T-cell (primary cell): Measurements from ENCODE around the gene TMEFF1. TPM values are rescaled to one million over a fixed set of nuclear protein-coding genes. Genes with fewer than 3 reads are reported as not detected.

Experiments
- ATAC-seq, 4 experiments: fragments of 200-7000 bp in 3 of 4; fragments of 150-1000 bp in 1 of 4; cut with Tn5 transposase; replicated peaks in 1 of 4; 1 replicate in 3 of 4; 2 replicates in 1 of 4; pipeline ENCODE4 v1.10.0; 2021; ENCODE audit warnings: moderate library complexity in 3 of 4, mild to moderate bottlenecking in 2 of 4, moderate number of reproducible peaks in 1 of 4
- CTCF ChIA-PET, 2 donors: fragments of 300-600 bp; sonication (Branson Sonifier 250); formaldehyde crosslinking; loops; one replicate each; lab custom pipeline; 2022; ENCODE audit warnings: antibody characterized with exemption in 2 of 2; lab: Charles Lee
- POLR2A ChIA-PET, 2 donors: fragments of 300-600 bp; sonication (Branson Sonifier 250); formaldehyde crosslinking; loops; one replicate each; lab custom pipeline; 2022; ENCODE audit warnings: antibody characterized with exemption in 2 of 2; lab: Charles Lee
- DNase-seq, 35 experiments: peaks; one replicate each; pipeline versions ENCODE4 v3.0.0 to v3.0.0-alpha.2; 2013 to 2023
- H3K27ac ChIP-seq: one replicate; pipeline ENCODE4 v1.5.1; 2013; ENCODE audit warnings: low read length
- H3K27me3 ChIP-seq, 2 experiments: replicated peaks in 1 of 2; 1 replicate in 1 of 2; 2 replicates in 1 of 2; pipeline versions ENCODE4 v1.6.1 to v1.7.0; 2013; ENCODE audit warnings: low read length in 1 of 2, mixed read lengths in 1 of 2; ENCODE audit not compliant: control insufficient read depth in 2 of 2, insufficient read depth in 2 of 2; ENCODE audit errors: extremely low read depth in 1 of 2
- H3K36me3 ChIP-seq, 2 donors: 1 replicate in 1 of 2; 2 replicates in 1 of 2; pipeline versions ENCODE4 v1.6.1 to v1.7.0; 2013; ENCODE audit warnings: low read length in 1 of 2; ENCODE audit not compliant: control insufficient read depth in 2 of 2, insufficient read depth in 1 of 2; ENCODE audit errors: extremely low read depth in 1 of 2
- H3K4me1 ChIP-seq, 2 experiments: 1 replicate in 1 of 2; 2 replicates in 1 of 2; pipeline versions ENCODE4 v1.6.1 to v1.7.0; 2013; ENCODE audit warnings: low read length in 2 of 2, mixed read lengths in 1 of 2; ENCODE audit not compliant: insufficient read depth in 2 of 2, control insufficient read depth in 1 of 2; ENCODE audit errors: extremely low read depth in 1 of 2
- H3K4me3 ChIP-seq, 2 donors: 1 replicate in 1 of 2; 2 replicates in 1 of 2; pipeline versions ENCODE4 v1.5.1 to v1.7.0; 2013; ENCODE audit warnings: mild to moderate bottlenecking in 2 of 2, low read length in 1 of 2, moderate library complexity in 1 of 2; ENCODE audit not compliant: control insufficient read depth in 1 of 2; ENCODE audit errors: extremely low read depth in 1 of 2
- H3K9me3 ChIP-seq: 2 replicates; pipeline ENCODE4 v1.7.0; 2013
- H3K27ac Mint-ChIP-seq, 2 donors: one replicate each; pipeline ENCODE4 v1.8.0; 2020 to 2021; ENCODE audit warnings: mild to moderate bottlenecking in 2 of 2, mixed read lengths in 2 of 2
- H3K27me3 Mint-ChIP-seq, 2 donors: one replicate each; pipeline ENCODE4 v1.8.0; 2021 to 2022; ENCODE audit warnings: mixed read lengths in 2 of 2
- H3K36me3 Mint-ChIP-seq: one replicate; pipeline ENCODE4 v1.8.0; 2021; ENCODE audit warnings: mixed read lengths
- H3K4me1 Mint-ChIP-seq, 3 donors: one replicate each; pipeline ENCODE4 v1.8.0; 2020 to 2022; ENCODE audit warnings: mixed read lengths in 3 of 3, mild to moderate bottlenecking in 1 of 3
- H3K4me3 Mint-ChIP-seq, 3 donors: one replicate each; pipeline ENCODE4 v1.8.0; 2020 to 2022; ENCODE audit warnings: mild to moderate bottlenecking in 3 of 3, mixed read lengths in 3 of 3, moderate library complexity in 3 of 3
- H3K9me3 Mint-ChIP-seq, 3 donors: one replicate each; pipeline ENCODE4 v1.8.0; 2020 to 2022; ENCODE audit warnings: mixed read lengths in 3 of 3
- WGBS: methylation state at CpG from one replicate; pipeline ENCODE4 v1.1.5; 2013; ENCODE audit warnings: missing lambda C conversion rate; ENCODE audit not compliant: insufficient coverage; 5-methylcytosine and 5-hydroxymethylcytosine counted together
- total RNA-seq, 35 experiments: library from RNA in 6 of 35; stranded (reverse) in 6 of 35; fragments of 120-200 nt in 1 of 35; gene quantifications; one replicate each; pipeline versions ENCODE4 v1.2.1 to v1.2.4 and lab custom pipeline; 2013 to 2026

Gene TMEFF1
- total RNA-seq, 5 donors from 2014 or later (not counting 1 experiment from before 2014, with no cell fraction given), result 0.22 to 0.26 TPM; not detected in 3

- peaks cover 0 to 5% (median 4%) of the 10 kb centered on the region in 3 donors for H3K4me1 Mint-ChIP-seq
- no peak overlapping the region for H3K27ac Mint-ChIP-seq
- Histone ChIP-seq H3K4me1 (peaks cover 0 to 3% of the 10 kb centered on the region in 2 experiments), H3K27me3 (no peaks in the 10 kb centered on the region), H3K36me3 (peaks cover 5 to 12% of the 10 kb centered on the region in 2 donors), H3K27ac (no peak overlapping the region), H3K9me3 (no peaks in the 10 kb centered on the region), H3K4me3 (no peak overlapping the region)
- DNase-seq, result no peak
- ChIA-PET CTCF (interaction anchor here in 1 of 2 donors (0.5 kb wide), 1 partner anchor 58 kb away, joined by 5 read pairs; no protein-coding TSS in a partner anchor), POLR2A (no interaction called here)
- peaks cover 0 to 2% (median 0%) of the 10 kb centered on the region in 3 donors for H3K9me3 Mint-ChIP-seq
- no peak for ATAC-seq
- H3K27me3 Mint-ChIP-seq, result no peaks in the 10 kb centered on the region
- peaks cover 44% of the 10 kb centered on the region for H3K36me3 Mint-ChIP-seq
- no peak overlapping the region for H3K4me3 Mint-ChIP-seq
Observed at GRCh38 chr9:100455470-100455869, 17.5 kb upstream of the TMEFF1 start.

- peaks cover 25% of the 10 kb centered on the region for H3K36me3 Mint-ChIP-seq
- ChIA-PET CTCF (no interaction called here), POLR2A (no interaction called here)
- Histone ChIP-seq H3K27me3 (no peaks in the 10 kb centered on the region), H3K4me1 (peaks cover 0 to 3% of the 10 kb centered on the region in 2 experiments), H3K9me3 (no peaks in the 10 kb centered on the region), H3K36me3 (peaks cover 0 to 4% of the 10 kb centered on the region in 2 donors), H3K27ac (no peak overlapping the region), H3K4me3 (no peak overlapping the region)
- WGBS, result no CpG with 5 or more reads among the region's 1 CpG
- peaks cover 0 to 5% (median 4%) of the 10 kb centered on the region in 3 donors for H3K4me1 Mint-ChIP-seq
- no peak for DNase-seq
- no peak overlapping the region for H3K4me3 Mint-ChIP-seq
- H3K27me3 Mint-ChIP-seq, result no peaks in the 10 kb centered on the region
- no peak overlapping the region for H3K27ac Mint-ChIP-seq
- no peak for ATAC-seq
- H3K9me3 Mint-ChIP-seq, result no peaks in the 10 kb centered on the region
Observed at GRCh38 chr9:100457517-100457916, 15.4 kb upstream of the TMEFF1 start.

- no peak overlapping the region for H3K27ac Mint-ChIP-seq
- H3K27me3 Mint-ChIP-seq, result peaks cover under 1 to 7% of the 10 kb centered on the region in 2 donors
- POLR2A ChIA-PET, result no interaction called here
Observed at GRCh38 chr9:100459963-100460362, 13.0 kb upstream of the TMEFF1 start.

GRCh38 chr9:100465274-100465673 is 7.7 kb upstream of the TMEFF1 start:
- peaks cover 0 to under 1% (median under 1%) of the 10 kb centered on the region in 3 donors for H3K4me1 Mint-ChIP-seq
- no peaks in the 10 kb centered on the region for H3K9me3 Mint-ChIP-seq
- Histone ChIP-seq H3K36me3 (no peaks in the 10 kb centered on the region), H3K9me3 (no peaks in the 10 kb centered on the region), H3K4me3 (no peak overlapping the region), H3K27ac (no peak overlapping the region), H3K27me3 (no peaks in the 10 kb centered on the region), H3K4me1 (peaks cover 0 to 1% of the 10 kb centered on the region in 2 experiments)
- no peak overlapping the region for H3K4me3 Mint-ChIP-seq
- H3K27me3 Mint-ChIP-seq, result peaks cover 8 to 10% of the 10 kb centered on the region in 2 donors
- WGBS, result no CpG with 5 or more reads among the region's 2 CpGs
- H3K36me3 Mint-ChIP-seq, result no peaks in the 10 kb centered on the region
- ATAC-seq (no peak), DNase-seq (no peak)
- ChIA-PET CTCF (no interaction called here), POLR2A (no interaction called here)
- H3K27ac Mint-ChIP-seq, result no peak overlapping the region

More at GRCh38 chr9:100459963-100460362, 13.0 kb upstream of the TMEFF1 start:
- H3K36me3 ChIP-seq, result no peaks in the 10 kb centered on the region
- DNase-seq, result no peak
- peaks cover 0 to 5% (median 4%) of the 10 kb centered on the region in 3 donors for H3K4me1 Mint-ChIP-seq
- CTCF ChIA-PET, result interaction anchor here (0.6 to 1.1 kb wide), 2 partner anchors 8 to 182 kb away, joined by 3 to 4 read pairs; no protein-coding TSS in a partner anchor
- H3K4me3 Mint-ChIP-seq, result no peak overlapping the region
- ATAC-seq, result no peak
- no peaks in the 10 kb centered on the region for H3K9me3 ChIP-seq
- no peaks in the 10 kb centered on the region for H3K27me3 ChIP-seq
- 88% methylated on average over 1 of the region's 2 CpGs for WGBS
- no peaks in the 10 kb centered on the region for H3K9me3 Mint-ChIP-seq
- peaks cover 11% of the 10 kb centered on the region for H3K36me3 Mint-ChIP-seq
- peaks cover 0 to 3% of the 10 kb centered on the region in 2 experiments for H3K4me1 ChIP-seq
- no peak overlapping the region for H3K4me3 ChIP-seq
- H3K27ac ChIP-seq, result no peak overlapping the region

- Histone ChIP-seq H3K4me3 (no peak overlapping the region), H3K9me3 (no peaks in the 10 kb centered on the region), H3K36me3 (no peaks in the 10 kb centered on the region), H3K4me1 (no peaks in the 10 kb centered on the region), H3K27me3 (no peaks in the 10 kb centered on the region), H3K27ac (no peak overlapping the region)
- ChIA-PET CTCF (no interaction called here), POLR2A (interaction anchor here in 1 of 2 donors (0.6 kb wide), 1 partner anchor 14 kb away, joined by 3 read pairs; no protein-coding TSS in a partner anchor)
- H3K4me3 Mint-ChIP-seq, result no peak overlapping the region
- peaks cover 10 to 11% of the 10 kb centered on the region in 2 donors for H3K27me3 Mint-ChIP-seq
- ATAC-seq (no peak), DNase-seq (no peak)
- WGBS, result no CpG with 5 or more reads among the region's 1 CpG
- no peaks in the 10 kb centered on the region for H3K36me3 Mint-ChIP-seq
- H3K9me3 Mint-ChIP-seq, result no peaks in the 10 kb centered on the region
- no peaks in the 10 kb centered on the region for H3K4me1 Mint-ChIP-seq
- H3K27ac Mint-ChIP-seq, result no peak overlapping the region
Observed at GRCh38 chr9:100465761-100466160, 7.2 kb upstream of the TMEFF1 start.

- peaks cover 10 to 11% of the 10 kb centered on the region in 2 donors for H3K27me3 Mint-ChIP-seq
- WGBS, result no CpG with 5 or more reads among the region's 2 CpGs
- Histone ChIP-seq H3K27me3 (no peaks in the 10 kb centered on the region), H3K4me1 (no peaks in the 10 kb centered on the region), H3K36me3 (no peaks in the 10 kb centered on the region), H3K9me3 (no peaks in the 10 kb centered on the region), H3K27ac (no peak overlapping the region), H3K4me3 (no peak overlapping the region)
- CTCF ChIA-PET, result interaction anchor here in 1 of 2 donors (0.5 kb wide), 1 partner anchor 128 kb away, joined by 5 read pairs; no protein-coding TSS in a partner anchor
- ATAC-seq (no peak), DNase-seq (no peak)
- no peaks in the 10 kb centered on the region for H3K9me3 Mint-ChIP-seq
- no peaks in the 10 kb centered on the region for H3K4me1 Mint-ChIP-seq
- POLR2A ChIA-PET, result interaction anchor here in 1 of 2 donors (0.6 kb wide), 1 partner anchor 15 kb away, joined by 3 read pairs; no protein-coding TSS in a partner anchor
- H3K36me3 Mint-ChIP-seq, result no peaks in the 10 kb centered on the region
- H3K27ac Mint-ChIP-seq, result no peak overlapping the region
- H3K4me3 Mint-ChIP-seq, result no peak overlapping the region
Observed at GRCh38 chr9:100466171-100466828, 6.6 kb upstream of the TMEFF1 start.
